ENCODE measurements around the gene DCDC2B. TPM values are rescaled to one million over a fixed set of nuclear protein-coding genes. Genes with fewer than 3 reads are reported as not detected.
A peak's percentile ranks its signal among the peaks of the same experiment; 100 is the strongest.

DCDC2B gene
- total and polyA plus RNA-seq, 10 of the 15 experiments (the other 5 are each of a cell fraction or from before 2014, with no cell fraction given), result 0.12 to 0.21 (median 0.15) TPM; not detected in 7

DNA sequence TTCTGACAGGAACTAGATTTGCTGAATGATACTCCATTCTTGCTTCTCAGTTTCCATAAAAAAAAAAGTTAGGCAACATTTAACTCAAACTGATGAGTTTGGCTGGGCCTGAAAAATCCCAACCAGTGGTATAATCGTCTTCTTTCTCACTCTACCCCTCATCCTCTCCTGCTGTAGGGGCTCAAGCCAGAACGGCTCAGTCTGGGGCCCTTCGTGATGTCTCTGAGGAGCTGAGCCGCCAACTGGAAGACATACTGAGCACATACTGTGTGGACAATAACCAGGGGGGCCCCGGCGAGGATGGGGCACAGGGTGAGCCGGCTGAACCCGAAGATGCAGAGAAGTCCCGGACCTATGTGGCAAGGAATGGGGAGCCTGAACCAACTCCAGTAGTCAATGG is 27.8 kb upstream of the DCDC2B start:
- H3K27ac ChIP-seq (ENCODE audit: control insufficient read depth, insufficient read depth), result peak overlapping the region; percentile 85
- TF ChIP-seq BHLHE40 (IDR thresholded peaks at IDR 0.05; ENCODE audit: borderline replicate concordance in 1 of 2, low read depth in 2 of 2, low read length in 1 of 2) (no peak), NFYB (IDR thresholded peaks at IDR 0.05; ENCODE audit: insufficient read depth, low read depth, low read length) (no peak), TAF1 (IDR thresholded peaks at IDR 0.05; ENCODE audit: borderline replicate concordance, low read depth, low read length) (no peak), WRNIP1 (IDR thresholded peaks at IDR 0.05; ENCODE audit: borderline replicate concordance, low read depth, low read length) (no peak), SMARCA5 (IDR thresholded peaks at IDR 0.05) (no peak), GATAD2B (conservative IDR thresholded peaks at IDR 0.05; ENCODE audit: low read depth) (no peak), SMAD1 (IDR thresholded peaks at IDR 0.05; ENCODE audit: low read depth, partially characterized antibody) (no peak), POLR2AphosphoS2 (IDR thresholded peaks at IDR 0.05; ENCODE audit: low read depth, low read length) (no peak), SPI1 (IDR thresholded peaks at IDR 0.05; ENCODE audit: borderline replicate concordance, insufficient read depth, low read depth, low read length) (no peak), SREBF2 (IDR thresholded peaks at IDR 0.05; ENCODE audit: low read length) (no peak)
- TF ChIP-seq, protein P1, sequence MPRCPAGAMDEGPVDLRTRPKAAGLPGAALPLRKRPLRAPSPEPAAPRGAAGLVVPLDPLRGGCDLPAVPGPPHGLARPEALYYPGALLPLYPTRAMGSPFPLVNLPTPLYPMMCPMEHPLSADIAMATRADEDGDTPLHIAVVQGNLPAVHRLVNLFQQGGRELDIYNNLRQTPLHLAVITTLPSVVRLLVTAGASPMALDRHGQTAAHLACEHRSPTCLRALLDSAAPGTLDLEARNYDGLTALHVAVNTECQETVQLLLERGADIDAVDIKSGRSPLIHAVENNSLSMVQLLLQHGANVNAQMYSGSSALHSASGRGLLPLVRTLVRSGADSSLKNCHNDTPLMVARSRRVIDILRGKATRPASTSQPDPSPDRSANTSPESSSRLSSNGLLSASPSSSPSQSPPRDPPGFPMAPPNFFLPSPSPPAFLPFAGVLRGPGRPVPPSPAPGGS (IDR thresholded peaks at IDR 0.05; ENCODE audit: borderline replicate concordance, insufficient read depth, low read depth, low read length, poor library complexity, severe bottlenecking), result no peak
- TF ChIP-seq, protein P2, sequence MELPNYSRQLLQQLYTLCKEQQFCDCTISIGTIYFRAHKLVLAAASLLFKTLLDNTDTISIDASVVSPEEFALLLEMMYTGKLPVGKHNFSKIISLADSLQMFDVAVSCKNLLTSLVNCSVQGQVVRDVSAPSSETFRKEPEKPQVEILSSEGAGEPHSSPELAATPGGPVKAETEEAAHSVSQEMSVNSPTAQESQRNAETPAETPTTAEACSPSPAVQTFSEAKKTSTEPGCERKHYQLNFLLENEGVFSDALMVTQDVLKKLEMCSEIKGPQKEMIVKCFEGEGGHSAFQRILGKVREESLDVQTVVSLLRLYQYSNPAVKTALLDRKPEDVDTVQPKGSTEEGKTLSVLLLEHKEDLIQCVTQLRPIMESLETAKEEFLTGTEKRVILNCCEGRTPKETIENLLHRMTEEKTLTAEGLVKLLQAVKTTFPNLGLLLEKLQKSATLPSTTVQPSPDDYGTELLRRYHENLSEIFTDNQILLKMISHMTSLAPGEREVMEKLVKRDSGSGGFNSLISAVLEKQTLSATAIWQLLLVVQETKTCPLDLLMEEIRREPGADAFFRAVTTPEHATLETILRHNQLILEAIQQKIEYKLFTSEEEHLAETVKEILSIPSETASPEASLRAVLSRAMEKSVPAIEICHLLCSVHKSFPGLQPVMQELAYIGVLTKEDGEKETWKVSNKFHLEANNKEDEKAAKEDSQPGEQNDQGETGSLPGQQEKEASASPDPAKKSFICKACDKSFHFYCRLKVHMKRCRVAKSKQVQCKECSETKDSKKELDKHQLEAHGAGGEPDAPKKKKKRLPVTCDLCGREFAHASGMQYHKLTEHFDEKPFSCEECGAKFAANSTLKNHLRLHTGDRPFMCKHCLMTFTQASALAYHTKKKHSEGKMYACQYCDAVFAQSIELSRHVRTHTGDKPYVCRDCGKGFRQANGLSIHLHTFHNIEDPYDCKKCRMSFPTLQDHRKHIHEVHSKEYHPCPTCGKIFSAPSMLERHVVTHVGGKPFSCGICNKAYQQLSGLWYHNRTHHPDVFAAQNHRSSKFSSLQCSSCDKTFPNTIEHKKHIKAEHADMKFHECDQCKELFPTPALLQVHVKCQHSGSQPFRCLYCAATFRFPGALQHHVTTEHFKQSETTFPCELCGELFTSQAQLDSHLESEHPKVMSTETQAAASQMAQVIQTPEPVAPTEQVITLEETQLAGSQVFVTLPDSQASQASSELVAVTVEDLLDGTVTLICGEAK (IDR thresholded peaks at IDR 0.05; ENCODE audit: borderline replicate concordance), result no peak
- TF ChIP-seq, protein P3, sequence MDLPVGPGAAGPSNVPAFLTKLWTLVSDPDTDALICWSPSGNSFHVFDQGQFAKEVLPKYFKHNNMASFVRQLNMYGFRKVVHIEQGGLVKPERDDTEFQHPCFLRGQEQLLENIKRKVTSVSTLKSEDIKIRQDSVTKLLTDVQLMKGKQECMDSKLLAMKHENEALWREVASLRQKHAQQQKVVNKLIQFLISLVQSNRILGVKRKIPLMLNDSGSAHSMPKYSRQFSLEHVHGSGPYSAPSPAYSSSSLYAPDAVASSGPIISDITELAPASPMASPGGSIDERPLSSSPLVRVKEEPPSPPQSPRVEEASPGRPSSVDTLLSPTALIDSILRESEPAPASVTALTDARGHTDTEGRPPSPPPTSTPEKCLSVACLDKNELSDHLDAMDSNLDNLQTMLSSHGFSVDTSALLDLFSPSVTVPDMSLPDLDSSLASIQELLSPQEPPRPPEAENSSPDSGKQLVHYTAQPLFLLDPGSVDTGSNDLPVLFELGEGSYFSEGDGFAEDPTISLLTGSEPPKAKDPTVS (IDR thresholded peaks at IDR 0.05; ENCODE audit: low read depth, low read length), result no peak

More for the DNA sequence above, 27.8 kb upstream of the DCDC2B start:
- 46% methylated on average over 9 of the region's 9 CpGs for WGBS (ENCODE audit: insufficient coverage, insufficient replicate concordance, low lambda C conversion rate, missing lambda C conversion rate)
- Histone ChIP-seq H3K27me3 (replicated peaks in 1 of 2; ENCODE audit: control insufficient read depth in 2 of 2, insufficient read depth in 2 of 2, low read length in 1 of 2) (no peaks in the 10 kb centered on the region), H3K4me3 (peak overlapping the region; percentile 89), H4K20me1 (ENCODE audit: control insufficient read depth, insufficient read depth) (no peaks in the 10 kb centered on the region), H3K9me3 (replicated peaks; ENCODE audit: control insufficient read depth, insufficient read depth, low read length) (no peaks in the 10 kb centered on the region), H3K36me3 (ENCODE audit: control insufficient read depth in 2 of 2, insufficient read depth in 2 of 2, low read length in 1 of 2) (peaks cover 4 to 19% of the 10 kb centered on the region in 2 experiments), H2AFZ (ENCODE audit: control insufficient read depth, low read depth, low read length) (no peak overlapping the region), H3K9ac (ENCODE audit: control insufficient read depth, insufficient read depth, low read length) (peak overlapping the region; percentile 90), H3K4me2 (ENCODE audit: control insufficient read depth, insufficient read depth) (peak overlapping the region; percentile 100), H3K4me1 (ENCODE audit: control insufficient read depth, insufficient read depth, low read length) (peaks cover 18% of the 10 kb centered on the region), H3K79me2 (ENCODE audit: control insufficient read depth, insufficient read depth, low read length) (peaks cover 50% of the 10 kb centered on the region)
- in situ Hi-C loops (cut with MboI), result no loop called here
- DNase-seq (ENCODE audit: low read depth, low spot score), result no peak
- ChIA-PET RAD21 (ENCODE audit: unreplicated experiment) (interaction anchor here (0.8 to 3.9 kb wide), 9 partner anchors 17 to 195 kb away, joined by 3 to 22 read pairs (median 9); partner anchors contain the start of genes CCDC28B, KPNA6 and TMEM39B), POLR2A (interaction anchor here (0.5 to 3.5 kb wide), 7 partner anchors 20 to 214 kb away, joined by 3 to 25 read pairs (median 7); partner anchors contain the start of genes BSDC1, CCDC28B, KHDRBS1 and TMEM39B), SMC1A (ENCODE audit: uncharacterized antibody, unreplicated experiment) (interaction anchor here (0.8 to 4.0 kb wide), 4 partner anchors 12 to 73 kb away, joined by 3 to 26 read pairs (median 10); partner anchors contain the start of genes CCDC28B and KPNA6), CTCF (interaction anchor here (0.6 to 4.2 kb wide), 6 partner anchors 20 to 156 kb away, joined by 3 to 16 read pairs (median 4); partner anchors contain the start of genes CCDC28B and KPNA6)
- no peak for FAIRE-seq
- BruUV-seq (replicated peaks), result TSS peak; percentile 77
- intact Hi-C loops (cut with micrococcal nuclease; ENCODE audit: unreplicated experiment), result loop anchor here (2.0 kb wide), 1 partner anchor 20 kb away; the partner anchor contains the start of gene CCDC28B
- ATAC-seq, result no peak

Data from GM12878 (cell line).